Measurements from ENCODE around the gene CCDC200.
"Not testable (repeated sequence)": the region's sequence is repeated elsewhere in the genome, so short reads cannot be mapped to it uniquely, and the experiment has no call there.

DNA sequence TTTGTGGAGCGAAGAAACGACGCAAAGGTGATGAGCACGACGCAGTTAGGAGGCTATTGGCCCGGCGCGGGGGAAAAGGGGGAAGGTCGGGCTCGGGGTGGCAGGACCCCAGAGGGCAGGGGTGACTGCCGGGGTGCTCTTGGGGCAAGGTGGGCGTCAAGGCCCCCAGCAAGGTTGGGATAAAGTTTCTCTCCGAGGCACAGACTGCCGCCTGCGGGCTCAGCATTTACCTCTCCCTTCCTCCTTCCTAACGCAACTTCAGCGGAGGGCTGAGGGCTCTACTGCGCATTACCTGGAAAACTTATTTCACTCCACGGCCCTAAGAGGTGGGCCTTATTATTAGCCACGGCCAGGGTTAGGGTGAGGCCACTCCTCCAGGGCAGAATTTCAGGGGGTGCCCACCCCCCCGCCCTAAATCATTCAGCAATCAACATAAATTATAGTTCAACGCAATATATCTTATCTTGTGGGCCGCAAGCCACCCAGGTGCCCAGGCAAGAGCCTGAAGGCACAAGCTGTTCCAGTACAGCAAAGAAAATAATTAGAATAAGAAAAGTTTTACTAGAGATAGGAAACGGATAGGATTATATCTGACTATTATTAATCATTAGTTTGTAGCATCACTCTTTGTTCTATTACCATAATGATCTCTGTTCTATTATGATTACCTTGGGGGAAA lies 3.7 kb upstream of the CCDC200 start:
- TF ChIP-seq, protein P1, sequence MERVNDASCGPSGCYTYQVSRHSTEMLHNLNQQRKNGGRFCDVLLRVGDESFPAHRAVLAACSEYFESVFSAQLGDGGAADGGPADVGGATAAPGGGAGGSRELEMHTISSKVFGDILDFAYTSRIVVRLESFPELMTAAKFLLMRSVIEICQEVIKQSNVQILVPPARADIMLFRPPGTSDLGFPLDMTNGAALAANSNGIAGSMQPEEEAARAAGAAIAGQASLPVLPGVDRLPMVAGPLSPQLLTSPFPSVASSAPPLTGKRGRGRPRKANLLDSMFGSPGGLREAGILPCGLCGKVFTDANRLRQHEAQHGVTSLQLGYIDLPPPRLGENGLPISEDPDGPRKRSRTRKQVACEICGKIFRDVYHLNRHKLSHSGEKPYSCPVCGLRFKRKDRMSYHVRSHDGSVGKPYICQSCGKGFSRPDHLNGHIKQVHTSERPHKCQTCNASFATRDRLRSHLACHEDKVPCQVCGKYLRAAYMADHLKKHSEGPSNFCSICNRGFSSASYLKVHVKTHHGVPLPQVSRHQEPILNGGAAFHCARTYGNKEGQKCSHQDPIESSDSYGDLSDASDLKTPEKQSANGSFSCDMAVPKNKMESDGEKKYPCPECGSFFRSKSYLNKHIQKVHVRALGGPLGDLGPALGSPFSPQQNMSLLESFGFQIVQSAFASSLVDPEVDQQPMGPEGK (CRISPR knock-in tag; IDR thresholded peaks at IDR 0.05; ENCODE audit: borderline replicate concordance) = not testable (repeated sequence)
- TF ChIP-seq, protein P2, sequence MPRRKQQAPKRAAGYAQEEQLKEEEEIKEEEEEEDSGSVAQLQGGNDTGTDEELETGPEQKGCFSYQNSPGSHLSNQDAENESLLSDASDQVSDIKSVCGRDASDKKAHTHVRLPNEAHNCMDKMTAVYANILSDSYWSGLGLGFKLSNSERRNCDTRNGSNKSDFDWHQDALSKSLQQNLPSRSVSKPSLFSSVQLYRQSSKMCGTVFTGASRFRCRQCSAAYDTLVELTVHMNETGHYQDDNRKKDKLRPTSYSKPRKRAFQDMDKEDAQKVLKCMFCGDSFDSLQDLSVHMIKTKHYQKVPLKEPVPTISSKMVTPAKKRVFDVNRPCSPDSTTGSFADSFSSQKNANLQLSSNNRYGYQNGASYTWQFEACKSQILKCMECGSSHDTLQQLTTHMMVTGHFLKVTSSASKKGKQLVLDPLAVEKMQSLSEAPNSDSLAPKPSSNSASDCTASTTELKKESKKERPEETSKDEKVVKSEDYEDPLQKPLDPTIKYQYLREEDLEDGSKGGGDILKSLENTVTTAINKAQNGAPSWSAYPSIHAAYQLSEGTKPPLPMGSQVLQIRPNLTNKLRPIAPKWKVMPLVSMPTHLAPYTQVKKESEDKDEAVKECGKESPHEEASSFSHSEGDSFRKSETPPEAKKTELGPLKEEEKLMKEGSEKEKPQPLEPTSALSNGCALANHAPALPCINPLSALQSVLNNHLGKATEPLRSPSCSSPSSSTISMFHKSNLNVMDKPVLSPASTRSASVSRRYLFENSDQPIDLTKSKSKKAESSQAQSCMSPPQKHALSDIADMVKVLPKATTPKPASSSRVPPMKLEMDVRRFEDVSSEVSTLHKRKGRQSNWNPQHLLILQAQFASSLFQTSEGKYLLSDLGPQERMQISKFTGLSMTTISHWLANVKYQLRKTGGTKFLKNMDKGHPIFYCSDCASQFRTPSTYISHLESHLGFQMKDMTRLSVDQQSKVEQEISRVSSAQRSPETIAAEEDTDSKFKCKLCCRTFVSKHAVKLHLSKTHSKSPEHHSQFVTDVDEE (CRISPR knock-in tag; IDR thresholded peaks at IDR 0.05) = not testable (repeated sequence)
- TF ChIP-seq, protein P3, sequence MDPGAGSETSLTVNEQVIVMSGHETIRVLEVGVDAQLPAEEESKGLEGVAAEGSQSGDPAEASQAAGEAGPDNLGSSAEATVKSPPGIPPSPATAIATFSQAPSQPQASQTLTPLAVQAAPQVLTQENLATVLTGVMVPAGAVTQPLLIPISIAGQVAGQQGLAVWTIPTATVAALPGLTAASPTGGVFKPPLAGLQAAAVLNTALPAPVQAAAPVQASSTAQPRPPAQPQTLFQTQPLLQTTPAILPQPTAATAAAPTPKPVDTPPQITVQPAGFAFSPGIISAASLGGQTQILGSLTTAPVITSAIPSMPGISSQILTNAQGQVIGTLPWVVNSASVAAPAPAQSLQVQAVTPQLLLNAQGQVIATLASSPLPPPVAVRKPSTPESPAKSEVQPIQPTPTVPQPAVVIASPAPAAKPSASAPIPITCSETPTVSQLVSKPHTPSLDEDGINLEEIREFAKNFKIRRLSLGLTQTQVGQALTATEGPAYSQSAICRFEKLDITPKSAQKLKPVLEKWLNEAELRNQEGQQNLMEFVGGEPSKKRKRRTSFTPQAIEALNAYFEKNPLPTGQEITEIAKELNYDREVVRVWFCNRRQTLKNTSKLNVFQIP (CRISPR knock-in tag; IDR thresholded peaks at IDR 0.05; ENCODE audit: borderline replicate concordance, low read depth) = not testable (repeated sequence)
- not testable (repeated sequence) for TF ChIP-seq PPARA (CRISPR knock-in tag; IDR thresholded peaks at IDR 0.05; ENCODE audit: borderline replicate concordance); SNAI2 (CRISPR knock-in tag; IDR thresholded peaks at IDR 0.05); RARB (CRISPR knock-in tag; IDR thresholded peaks at IDR 0.05); TOX (CRISPR knock-in tag; IDR thresholded peaks at IDR 0.05; ENCODE audit: borderline replicate concordance); ESRRG (CRISPR knock-in tag; IDR thresholded peaks at IDR 0.05); ISL1 (CRISPR knock-in tag; IDR thresholded peaks at IDR 0.05); GLIS3 (CRISPR knock-in tag; IDR thresholded peaks at IDR 0.05); ZFP3 (CRISPR knock-in tag; IDR thresholded peaks at IDR 0.05)
- TF ChIP-seq, protein P4, sequence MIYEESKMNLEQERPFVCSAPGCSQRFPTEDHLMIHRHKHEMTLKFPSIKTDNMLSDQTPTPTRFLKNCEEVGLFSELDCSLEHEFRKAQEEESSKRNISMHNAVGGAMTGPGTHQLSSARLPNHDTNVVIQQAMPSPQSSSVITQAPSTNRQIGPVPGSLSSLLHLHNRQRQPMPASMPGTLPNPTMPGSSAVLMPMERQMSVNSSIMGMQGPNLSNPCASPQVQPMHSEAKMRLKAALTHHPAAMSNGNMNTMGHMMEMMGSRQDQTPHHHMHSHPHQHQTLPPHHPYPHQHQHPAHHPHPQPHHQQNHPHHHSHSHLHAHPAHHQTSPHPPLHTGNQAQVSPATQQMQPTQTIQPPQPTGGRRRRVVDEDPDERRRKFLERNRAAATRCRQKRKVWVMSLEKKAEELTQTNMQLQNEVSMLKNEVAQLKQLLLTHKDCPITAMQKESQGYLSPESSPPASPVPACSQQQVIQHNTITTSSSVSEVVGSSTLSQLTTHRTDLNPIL (CRISPR knock-in tag; IDR thresholded peaks at IDR 0.05; ENCODE audit: low read depth) = not testable (repeated sequence)

Measured in SK-N-SH treated with all-trans-retinoic acid at 6 μM for 48 hours (cell line).